ENCODE data around the gene SCML1. TPM values are rescaled to one million over a fixed set of nuclear protein-coding genes. Genes with fewer than 3 reads are reported as not detected.

The SCML1 gene
- total RNA-seq, 1 experiment from 2014 or later = 13.0 TPM

GRCh38 chrX:17748684-17749083 lies 11.4 kb downstream of the SCML1 start:
- Histone ChIP-seq H3K4me3 (ENCODE audit: low read depth, low read length, poor library complexity, severe bottlenecking) (no peak overlapping the region), H3K27ac (ENCODE audit: low read depth, low read length, poor library complexity, severe bottlenecking) (no peak overlapping the region), H3K27me3 (replicated peaks; ENCODE audit: insufficient read depth, low read depth, low read length, poor library complexity) (no peaks in the 10 kb centered on the region), H3K9me3 (ENCODE audit: low read depth, low read length, poor library complexity, severe bottlenecking) (no peaks in the 10 kb centered on the region), H3K36me3 (ENCODE audit: insufficient read depth, low read length, poor library complexity, severe bottlenecking) (peaks cover 9% of the 10 kb centered on the region), H3K4me1 (ENCODE audit: insufficient read depth, low read length, poor library complexity, severe bottlenecking) (no peaks in the 10 kb centered on the region)
- no TSS peak for BruUV-seq (replicated peaks)
- intact Hi-C loops (cut with micrococcal nuclease; ENCODE audit: unreplicated experiment) = no loop called here
- TF ChIP-seq EZH2 (IDR thresholded peaks at IDR 0.05; ENCODE audit: borderline replicate concordance, low read depth, low read length, poor library complexity, severe bottlenecking) (no peak), CTCF (conservative IDR thresholded peaks at IDR 0.05; ENCODE audit: low read depth, low read length) (no peak)
- POLR2A ChIA-PET (ENCODE audit: low non-redundant PET) = no interaction called here
- no peak for DNase-seq (ENCODE audit: low spot score)
- CTCF ChIA-PET = no interaction called here

DNA sequence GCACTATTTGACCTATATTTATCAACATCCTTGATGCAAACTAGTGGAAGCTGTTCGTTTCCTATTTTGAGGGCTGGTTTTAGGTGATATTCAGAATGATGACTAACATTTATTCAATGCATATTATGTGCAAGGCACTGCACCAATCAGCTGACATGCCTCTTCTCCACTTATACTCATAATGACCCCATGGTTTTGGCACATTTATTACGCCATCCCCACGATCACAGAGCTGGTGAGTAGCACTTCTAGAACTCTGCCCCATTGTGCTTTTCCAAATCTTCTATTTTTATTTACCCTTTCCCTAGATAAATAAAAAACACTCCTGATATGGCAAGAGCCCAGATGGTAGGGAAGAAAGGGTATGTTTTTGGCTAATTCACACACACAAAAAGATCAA lies 13.1 kb downstream of the SCML1 start:
- TF ChIP-seq CTCF (conservative IDR thresholded peaks at IDR 0.05; ENCODE audit: low read depth, low read length) (no peak), EZH2 (IDR thresholded peaks at IDR 0.05; ENCODE audit: borderline replicate concordance, low read depth, low read length, poor library complexity, severe bottlenecking) (no peak)
- Histone ChIP-seq H3K4me1 (ENCODE audit: insufficient read depth, low read length, poor library complexity, severe bottlenecking) (no peaks in the 10 kb centered on the region), H3K4me3 (ENCODE audit: low read depth, low read length, poor library complexity, severe bottlenecking) (no peak overlapping the region), H3K36me3 (ENCODE audit: insufficient read depth, low read length, poor library complexity, severe bottlenecking) (peaks cover 9% of the 10 kb centered on the region), H3K27ac (ENCODE audit: low read depth, low read length, poor library complexity, severe bottlenecking) (no peak overlapping the region), H3K9me3 (ENCODE audit: low read depth, low read length, poor library complexity, severe bottlenecking) (no peaks in the 10 kb centered on the region), H3K27me3 (replicated peaks; ENCODE audit: insufficient read depth, low read depth, low read length, poor library complexity) (no peaks in the 10 kb centered on the region)
- BruUV-seq (replicated peaks) = no TSS peak
- DNase-seq (ENCODE audit: low spot score) = no peak
- CTCF ChIA-PET = no interaction called here
- POLR2A ChIA-PET (ENCODE audit: low non-redundant PET) = no interaction called here
- intact Hi-C loops (cut with micrococcal nuclease; ENCODE audit: unreplicated experiment) = no loop called here

- no TSS peak for BruUV-seq (replicated peaks)
- no peaks in the 10 kb centered on the region for H3K4me1 ChIP-seq (ENCODE audit: insufficient read depth, low read length, poor library complexity, severe bottlenecking)
- CTCF ChIA-PET = no interaction called here
- intact Hi-C loops (cut with micrococcal nuclease; ENCODE audit: unreplicated experiment) = no loop called here
- peaks cover 3% of the 10 kb centered on the region for H3K36me3 ChIP-seq (ENCODE audit: insufficient read depth, low read length, poor library complexity, severe bottlenecking)
- no peaks in the 10 kb centered on the region for H3K9me3 ChIP-seq (ENCODE audit: low read depth, low read length, poor library complexity, severe bottlenecking)
- no peak for TF ChIP-seq CTCF (conservative IDR thresholded peaks at IDR 0.05; ENCODE audit: low read depth, low read length)
- TF ChIP-seq EZH2 (IDR thresholded peaks at IDR 0.05; ENCODE audit: borderline replicate concordance, low read depth, low read length, poor library complexity, severe bottlenecking) = no peak
- DNase-seq (ENCODE audit: low spot score) = no peak
- POLR2A ChIA-PET (ENCODE audit: low non-redundant PET) = no interaction called here
- no peak overlapping the region for H3K4me3 ChIP-seq (ENCODE audit: low read depth, low read length, poor library complexity, severe bottlenecking)
- H3K27me3 ChIP-seq (replicated peaks; ENCODE audit: insufficient read depth, low read depth, low read length, poor library complexity) = no peaks in the 10 kb centered on the region
- H3K27ac ChIP-seq (ENCODE audit: low read depth, low read length, poor library complexity, severe bottlenecking) = no peak overlapping the region
These were observed 21.1 kb downstream of the SCML1 start for GRCh38 chrX:17758382-17758781.
